ENCODE measurements around the gene PTPN5. TPM values are rescaled to one million over a fixed set of nuclear protein-coding genes. Genes with fewer than 3 reads are reported as not detected.

Gene PTPN5
- total RNA-seq, 3 donors from 2014 or later: 0.59 to 2.2 (median 1.3) TPM

- Histone ChIP-seq H3K4me1 (peaks cover 11 to 17% of the 10 kb centered on the region in 2 donors), H3K27me3 (no peaks in the 10 kb centered on the region), H3K4me3 (no peak overlapping the region), H3K9me3 (no peaks in the 10 kb centered on the region), H3K27ac (no peak overlapping the region), H3K36me3 (no peaks in the 10 kb centered on the region)
- no peak for TF ChIP-seq POLR2AphosphoS5 (IDR thresholded peaks at IDR 0.05)
- no peak for TF ChIP-seq POLR2A (IDR thresholded peaks at IDR 0.05)
- no peak for TF ChIP-seq CTCF (IDR thresholded peaks at IDR 0.05)
- DNase-seq (ENCODE audit: low spot score in 2 of 2): peak in 1 of 2 donors; percentile 6
- intact Hi-C loops (cut with DNase I; ENCODE audit: low total_unique reads): no loop called here
Measured at GRCh38 chr11:18704045-18704645, 87.5 kb downstream of the PTPN5 start.

- no peak overlapping the region for H3K4me3 ChIP-seq
- H3K4me1 ChIP-seq: peaks cover 11 to 18% of the 10 kb centered on the region in 2 donors
- intact Hi-C loops (cut with DNase I; ENCODE audit: low total_unique reads): no loop called here
- no peaks in the 10 kb centered on the region for H3K9me3 ChIP-seq
- no peaks in the 10 kb centered on the region for H3K27me3 ChIP-seq
- no peaks in the 10 kb centered on the region for H3K36me3 ChIP-seq
- peak in 1 of 2 donors; percentile 20 for DNase-seq (ENCODE audit: low spot score in 2 of 2)
- no peak overlapping the region for H3K27ac ChIP-seq
- no peak for TF ChIP-seq POLR2AphosphoS5 (IDR thresholded peaks at IDR 0.05)
- TF ChIP-seq CTCF (IDR thresholded peaks at IDR 0.05): no peak
- no peak for TF ChIP-seq POLR2A (IDR thresholded peaks at IDR 0.05)
Measured at GRCh38 chr11:18703001-18703763, 88.4 kb downstream of the PTPN5 start.

GRCh38 chr11:18701614-18702216, 89.9 kb downstream of the PTPN5 start:
- TF ChIP-seq CTCF (IDR thresholded peaks at IDR 0.05): no peak
- TF ChIP-seq POLR2AphosphoS5 (IDR thresholded peaks at IDR 0.05): no peak
- no peak for TF ChIP-seq POLR2A (IDR thresholded peaks at IDR 0.05)
- DNase-seq (ENCODE audit: low spot score in 2 of 2): peak in 1 of 2 donors; percentile 43
- intact Hi-C loops (cut with DNase I; ENCODE audit: low total_unique reads): no loop called here
- H3K4me1 ChIP-seq: peaks cover 11 to 18% of the 10 kb centered on the region in 2 donors
- H3K27me3 ChIP-seq: no peaks in the 10 kb centered on the region
- H3K36me3 ChIP-seq: no peaks in the 10 kb centered on the region
- no peaks in the 10 kb centered on the region for H3K9me3 ChIP-seq
- no peak overlapping the region for H3K27ac ChIP-seq
- H3K4me3 ChIP-seq: no peak overlapping the region

GRCh38 chr11:18700872-18701271, 90.7 kb downstream of the PTPN5 start:
- Histone ChIP-seq H3K4me3 (no peak overlapping the region), H3K27me3 (no peaks in the 10 kb centered on the region), H3K36me3 (no peaks in the 10 kb centered on the region), H3K9me3 (no peaks in the 10 kb centered on the region), H3K4me1 (peaks cover 11 to 18% of the 10 kb centered on the region in 2 donors), H3K27ac (peak overlapping the region; percentile 87 to 95)
- intact Hi-C loops (cut with DNase I; ENCODE audit: low total_unique reads): no loop called here
- no peak for TF ChIP-seq CTCF (IDR thresholded peaks at IDR 0.05)
- TF ChIP-seq POLR2AphosphoS5 (IDR thresholded peaks at IDR 0.05): no peak
- DNase-seq (ENCODE audit: low spot score in 2 of 2): peak in 1 of 2 donors; percentile 37

- Histone ChIP-seq H3K36me3 (no peaks in the 10 kb centered on the region), H3K27ac (peak overlapping the region; percentile 87 to 95), H3K4me1 (peaks cover 7 to 18% of the 10 kb centered on the region in 2 donors), H3K4me3 (peak overlapping the region in 1 of 3 donors; percentile 96), H3K9me3 (no peaks in the 10 kb centered on the region), H3K27me3 (no peaks in the 10 kb centered on the region)
- no peak for TF ChIP-seq CTCF (IDR thresholded peaks at IDR 0.05)
- TF ChIP-seq POLR2A (IDR thresholded peaks at IDR 0.05): no peak
- peak in 1 of 3 donors; percentile 64 for TF ChIP-seq POLR2AphosphoS5 (IDR thresholded peaks at IDR 0.05)
- intact Hi-C loops (cut with DNase I; ENCODE audit: low total_unique reads): no loop called here
- peak; percentile 53 to 82 for DNase-seq (ENCODE audit: low spot score in 2 of 2)
Measured at GRCh38 chr11:18700375-18700774, 91.2 kb downstream of the PTPN5 start.

Data from breast epithelium (tissue), 4 donors.